GM18519 (cell line): ENCODE results near the gene CRYBG1.
"Not testable (repeated sequence)": the region's sequence is repeated elsewhere in the genome, so short reads cannot be mapped to it uniquely, and the experiment has no call there.

Experiments
- ATAC-seq: cut with Tn5 transposase; IDR thresholded peaks from one replicate; pipeline ENCODE4 v1.9.1; 2021; ENCODE audit warnings: mild to moderate bottlenecking, moderate library complexity; ENCODE audit not compliant: unreplicated experiment, low FRiP score

Gene CRYBG1

GRCh38 chr6:106495014-106495413 lies 134.5 kb downstream of the CRYBG1 start:
- ATAC-seq: no peak

GRCh38 chr6:106496823-106497222 lies 136.3 kb downstream of the CRYBG1 start:
- ATAC-seq: no peak

- ATAC-seq: no peak
Observed at GRCh38 chr6:106501960-106502371, 141.4 kb downstream of the CRYBG1 start.

GRCh38 chr6:106502559-106502958 lies 142.0 kb downstream of the CRYBG1 start:
- no peak for ATAC-seq

- ATAC-seq: no peak
Observed at GRCh38 chr6:106508277-106508676, 147.8 kb downstream of the CRYBG1 start.

GRCh38 chr6:106508834-106509233 lies 148.3 kb downstream of the CRYBG1 start:
- ATAC-seq: no peak

GRCh38 chr6:106509420-106510089 lies 149.0 kb downstream of the CRYBG1 start:
- no peak for ATAC-seq

- no peak for ATAC-seq
Observed at GRCh38 chr6:106510090-106510970, 149.8 kb downstream of the CRYBG1 start.

- ATAC-seq: no peak
Observed at GRCh38 chr6:106511288-106512047, 151.0 kb downstream of the CRYBG1 start.

- ATAC-seq: peak; percentile 40
Observed at GRCh38 chr6:106512048-106512967, 151.8 kb downstream of the CRYBG1 start.

- no peak for ATAC-seq
Observed at GRCh38 chr6:106512968-106513574, 152.6 kb downstream of the CRYBG1 start.

- no peak for ATAC-seq
Observed at GRCh38 chr6:106513808-106514582, 153.5 kb downstream of the CRYBG1 start.

GRCh38 chr6:106514583-106514885 lies 154.0 kb downstream of the CRYBG1 start:
- no peak for ATAC-seq

- not testable (repeated sequence) for ATAC-seq
Observed at GRCh38 chr6:106515582-106515981, 155.1 kb downstream of the CRYBG1 start.

GRCh38 chr6:106516616-106517015 lies 156.1 kb downstream of the CRYBG1 start:
- no peak for ATAC-seq

- ATAC-seq: no peak
Observed at GRCh38 chr6:106517706-106518105, 157.2 kb downstream of the CRYBG1 start.

- no peak for ATAC-seq
Observed at GRCh38 chr6:106518748-106519147, 158.2 kb downstream of the CRYBG1 start.

GRCh38 chr6:106519460-106520394 lies 159.2 kb downstream of the CRYBG1 start:
- ATAC-seq: peak; percentile 37
